NAMALWA (cell line): ENCODE data around the gene APLP2.

Experiments
- DNase-seq: peaks from one replicate; pipeline ENCODE4 v3.0.0-alpha.2; 2015; ENCODE audit warnings: low spot score

APLP2 gene

GRCh38 chr11:130118636-130119387, 49.1 kb downstream of the APLP2 start:
- peak; percentile 40 for DNase-seq

GRCh38 chr11:130120045-130120444, 50.4 kb downstream of the APLP2 start:
- no peak for DNase-seq

- DNase-seq: no peak
These were observed 51.8 kb downstream of the APLP2 start for GRCh38 chr11:130121445-130121978.

- no peak for DNase-seq
These were observed 52.5 kb downstream of the APLP2 start for GRCh38 chr11:130122141-130122575.

- no peak for DNase-seq
These were observed 53.8 kb downstream of the APLP2 start for GRCh38 chr11:130123414-130124040.

GRCh38 chr11:130124096-130124495, 54.4 kb downstream of the APLP2 start:
- no peak for DNase-seq

- DNase-seq: no peak
These were observed 55.9 kb downstream of the APLP2 start for GRCh38 chr11:130125638-130126037.

GRCh38 chr11:130126516-130126915, 56.8 kb downstream of the APLP2 start:
- no peak for DNase-seq

- DNase-seq: no peak
These were observed 57.8 kb downstream of the APLP2 start for GRCh38 chr11:130127509-130127908.

GRCh38 chr11:130128626-130129025, 58.9 kb downstream of the APLP2 start:
- no peak for DNase-seq

- DNase-seq: no peak
These were observed 60.2 kb downstream of the APLP2 start for GRCh38 chr11:130129922-130130321.

GRCh38 chr11:130131961-130132850, 62.5 kb downstream of the APLP2 start:
- peak; percentile 88 for DNase-seq

- no peak for DNase-seq
These were observed 64.0 kb downstream of the APLP2 start for GRCh38 chr11:130133716-130134115.

GRCh38 chr11:130136107-130136506, 66.4 kb downstream of the APLP2 start:
- no peak for DNase-seq

- DNase-seq: no peak
These were observed 68.3 kb downstream of the APLP2 start for GRCh38 chr11:130137999-130138398.

GRCh38 chr11:130139401-130139800, 69.7 kb downstream of the APLP2 start:
- no peak for DNase-seq

- no peak for DNase-seq
These were observed 72.1 kb downstream of the APLP2 start for GRCh38 chr11:130141561-130142341.

GRCh38 chr11:130144141-130144540, 74.4 kb downstream of the APLP2 start:
- DNase-seq: no peak

- DNase-seq: peak; percentile 40
These were observed 75.2 kb downstream of the APLP2 start for GRCh38 chr11:130144861-130145281.

GRCh38 chr11:130145311-130145812, 75.7 kb downstream of the APLP2 start:
- no peak for DNase-seq
